Fibroblast of skin of left quadriceps (primary cell): ENCODE measurements around the gene GRAMD2A.

Source experiments
- DNase-seq, 2 experiments: peaks; one replicate each; pipeline ENCODE4 v3.0.0-alpha.2; 2013; ENCODE audit warnings: low read depth in 2 of 2

The GRAMD2A gene

DNA sequence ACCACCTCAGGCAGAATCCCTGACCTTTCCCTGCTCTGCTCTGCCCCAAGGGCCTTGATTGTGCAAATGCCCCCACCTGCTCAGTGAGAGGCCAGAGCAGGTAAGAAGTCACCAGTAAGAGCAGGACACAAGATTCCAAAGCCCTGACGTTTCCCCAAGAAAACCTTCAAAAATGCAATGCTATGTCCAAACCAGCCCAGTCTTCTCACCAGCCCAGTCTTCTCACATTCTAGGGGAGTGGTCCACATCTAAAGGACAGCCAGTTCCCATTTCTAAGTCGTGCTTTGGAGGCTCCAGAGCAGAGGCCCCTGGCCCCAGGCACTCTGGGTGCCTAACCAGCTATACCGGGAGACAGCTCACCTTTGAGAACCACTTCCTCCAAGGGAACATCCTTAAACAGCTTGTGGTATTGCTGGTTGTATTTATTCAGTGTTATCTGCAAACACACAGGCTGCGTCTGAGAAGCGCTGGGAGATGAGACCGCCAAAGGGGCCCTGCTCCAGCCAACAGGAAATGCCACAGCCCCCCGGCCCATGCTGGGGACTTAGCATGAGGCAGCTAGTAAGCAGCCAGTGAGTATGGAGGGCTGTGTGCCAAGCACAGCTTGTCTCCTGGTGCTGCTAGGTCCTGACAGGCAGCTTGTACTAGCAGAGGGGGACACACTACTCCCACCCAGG, 29.3 kb downstream of the GRAMD2A start:
- DNase-seq: peak in 1 of 2 experiments; percentile 10

DNA sequence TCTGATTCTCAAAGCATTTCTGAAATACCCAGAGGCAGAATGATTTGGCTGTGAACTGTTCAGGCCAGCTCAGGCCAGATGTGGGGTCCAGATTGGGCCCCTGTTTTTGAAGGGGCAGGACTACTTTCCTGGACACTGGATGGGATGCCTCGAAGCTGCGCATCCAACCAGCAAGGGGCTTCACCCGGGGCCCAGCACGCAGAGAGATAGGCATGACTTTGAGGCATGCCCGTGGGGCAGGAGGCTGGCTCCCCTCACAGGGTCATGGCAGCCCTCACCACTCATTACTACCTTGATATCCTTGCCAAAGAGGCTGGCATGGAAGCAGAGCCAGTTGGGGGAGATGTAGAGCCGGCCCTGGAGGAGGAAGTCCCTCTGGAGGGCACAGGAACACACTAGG, 30.1 kb downstream of the GRAMD2A start:
- no peak for DNase-seq

DNA sequence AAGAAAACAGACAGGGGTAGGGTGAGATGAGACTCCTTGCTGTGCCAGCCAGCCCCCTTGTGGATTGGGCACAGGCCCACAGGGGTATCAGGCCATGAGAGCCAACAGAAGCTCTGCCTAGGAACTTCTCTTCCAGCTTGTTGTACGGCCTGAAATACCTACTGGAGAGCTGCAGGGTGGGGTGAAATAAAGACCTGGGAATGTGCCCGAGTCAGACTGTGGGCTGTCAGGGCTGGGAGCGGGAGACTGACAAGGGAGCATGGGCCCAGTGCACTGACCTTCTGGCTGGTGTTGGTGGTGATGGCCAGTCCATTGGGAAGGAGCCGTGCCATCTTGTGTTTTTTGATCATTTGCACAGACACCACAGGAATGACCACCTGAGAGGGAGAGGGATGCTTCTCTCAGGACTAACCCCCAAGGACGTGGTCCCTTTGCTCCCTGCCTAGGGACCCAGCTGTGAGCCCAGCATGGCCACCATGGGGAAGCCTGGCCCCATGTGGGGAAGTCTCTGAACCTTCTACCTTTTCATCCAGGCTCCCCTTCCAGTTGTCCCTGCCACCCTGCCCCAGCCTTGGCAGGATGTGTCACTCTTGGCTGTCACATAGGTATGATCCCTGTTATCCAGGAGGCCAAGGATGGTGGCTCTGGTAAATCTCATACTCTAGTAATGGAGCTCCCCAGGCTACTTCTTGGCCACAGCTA, 30.7 kb downstream of the GRAMD2A start:
- DNase-seq: no peak

DNA sequence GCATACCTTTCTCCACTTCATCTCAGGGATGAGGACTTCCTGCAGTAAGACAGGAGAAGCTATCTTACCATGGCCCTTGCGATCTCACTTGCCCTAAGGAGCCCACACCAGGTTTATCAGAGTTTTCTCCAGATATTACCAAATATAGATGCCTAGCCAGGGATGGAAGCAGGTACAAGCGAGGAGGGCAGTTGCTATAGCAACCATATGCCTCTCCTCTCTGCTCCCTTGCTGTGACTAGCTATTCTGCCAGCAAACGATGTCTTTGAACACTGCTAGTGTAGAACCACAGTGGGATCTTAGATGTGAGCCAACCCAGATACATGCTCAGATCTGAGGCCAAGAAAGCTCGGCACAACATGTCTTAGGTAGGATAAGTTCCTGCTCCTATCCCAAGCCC, 33.9 kb downstream of the GRAMD2A start:
- DNase-seq: no peak

DNA sequence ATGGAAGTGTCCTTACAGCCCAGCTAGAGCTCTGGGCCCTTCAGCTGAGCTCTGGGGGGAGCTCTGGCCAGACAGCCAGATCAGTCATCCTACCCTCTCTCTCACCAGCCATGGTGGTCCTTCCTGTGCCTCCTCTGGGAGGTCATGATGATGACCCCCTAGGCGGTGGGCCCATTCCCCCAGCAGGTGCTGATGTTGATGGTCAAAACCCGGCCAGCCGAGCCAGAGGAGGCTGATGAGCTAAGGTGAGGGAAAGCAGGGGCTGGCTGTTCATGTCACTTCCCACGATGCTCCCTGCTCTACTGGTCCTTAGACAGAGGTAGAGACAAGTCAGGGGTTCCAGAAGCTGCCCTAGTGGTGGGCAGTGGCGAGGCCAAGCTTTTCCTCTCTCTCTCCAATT, 35.0 kb downstream of the GRAMD2A start:
- no peak for DNase-seq

DNA sequence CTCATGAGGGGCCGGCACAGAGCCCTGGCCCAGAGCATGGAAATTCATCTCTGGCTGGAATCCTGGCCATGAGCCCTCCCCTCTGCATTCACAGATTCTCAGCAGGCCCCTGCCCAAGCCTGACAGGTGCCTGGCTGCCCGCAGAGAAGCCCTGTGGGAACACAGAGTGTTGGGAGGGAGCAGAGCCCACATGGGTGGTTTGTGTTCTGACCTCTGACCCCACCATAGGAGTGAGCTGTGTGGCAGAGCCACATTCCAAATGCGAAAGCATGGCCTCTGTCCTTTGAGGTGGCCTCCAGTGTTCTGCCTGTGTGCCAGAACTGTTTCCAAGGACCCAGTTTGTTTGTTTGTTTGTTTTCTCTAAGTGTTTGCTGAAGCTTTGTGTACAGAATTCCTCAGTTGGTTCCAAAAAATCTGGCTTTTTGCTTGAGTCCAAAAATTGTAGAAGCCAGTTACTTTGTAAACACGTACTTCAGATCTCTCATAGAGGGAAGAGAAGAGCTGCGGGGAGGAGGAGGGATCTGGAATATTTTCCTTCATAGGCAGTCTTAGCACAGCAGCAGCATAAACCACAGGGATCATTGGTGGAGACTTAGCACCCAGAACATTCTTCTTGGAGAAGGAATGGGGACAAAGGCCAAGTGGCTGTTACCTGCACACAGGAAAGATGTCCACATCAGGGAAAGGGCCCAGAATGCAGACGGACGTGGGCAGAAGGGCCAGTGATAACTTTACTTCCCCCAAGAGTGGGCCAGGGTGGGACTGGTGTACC, 36.0 kb downstream of the GRAMD2A start:
- DNase-seq: no peak

DNA sequence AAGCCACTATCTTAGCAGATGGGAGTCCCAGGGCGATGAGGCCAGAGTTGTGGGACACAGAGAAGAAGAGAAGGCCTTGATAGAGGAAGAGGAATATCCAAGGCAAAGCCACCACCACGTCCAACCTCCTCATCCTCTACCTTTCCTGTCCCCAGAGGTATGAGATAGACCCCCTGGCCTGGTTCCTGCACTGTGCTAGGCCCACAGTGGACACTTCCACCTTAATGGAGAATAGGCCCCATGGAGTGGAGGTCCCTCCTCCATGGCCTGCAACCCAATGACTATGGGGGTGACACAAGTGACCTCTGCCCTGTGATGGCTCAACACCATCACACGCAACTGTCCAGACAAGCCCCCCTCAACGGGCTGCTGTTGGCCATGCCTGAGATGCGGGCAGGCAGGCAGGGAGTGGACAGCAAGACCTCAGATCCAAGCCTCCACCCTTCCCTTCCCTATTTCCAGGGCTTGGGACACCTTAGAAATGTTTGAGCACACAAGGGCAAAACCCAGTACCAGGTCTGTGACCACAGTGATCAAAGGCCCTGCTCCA, 36.8 kb downstream of the GRAMD2A start:
- DNase-seq: no peak

DNA sequence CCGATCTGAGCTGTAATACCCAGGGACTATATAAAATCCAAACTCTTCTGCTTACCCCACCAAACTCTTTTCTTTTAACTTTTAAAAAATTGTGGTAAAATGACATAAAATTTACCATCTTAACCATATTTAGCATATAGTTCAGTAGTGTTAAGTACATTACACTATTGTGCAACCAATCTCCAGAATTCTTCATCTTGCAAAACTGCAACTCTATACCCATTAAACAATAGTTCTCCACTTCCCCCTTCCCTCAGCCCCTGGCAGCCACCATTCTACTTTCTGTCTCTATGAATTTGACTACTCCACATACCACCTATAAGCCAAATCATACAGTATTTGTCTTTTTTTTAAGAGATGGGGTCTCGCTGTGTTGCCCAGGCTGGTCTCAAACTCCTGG, 40.7 kb downstream of the GRAMD2A start:
- no peak for DNase-seq

DNA sequence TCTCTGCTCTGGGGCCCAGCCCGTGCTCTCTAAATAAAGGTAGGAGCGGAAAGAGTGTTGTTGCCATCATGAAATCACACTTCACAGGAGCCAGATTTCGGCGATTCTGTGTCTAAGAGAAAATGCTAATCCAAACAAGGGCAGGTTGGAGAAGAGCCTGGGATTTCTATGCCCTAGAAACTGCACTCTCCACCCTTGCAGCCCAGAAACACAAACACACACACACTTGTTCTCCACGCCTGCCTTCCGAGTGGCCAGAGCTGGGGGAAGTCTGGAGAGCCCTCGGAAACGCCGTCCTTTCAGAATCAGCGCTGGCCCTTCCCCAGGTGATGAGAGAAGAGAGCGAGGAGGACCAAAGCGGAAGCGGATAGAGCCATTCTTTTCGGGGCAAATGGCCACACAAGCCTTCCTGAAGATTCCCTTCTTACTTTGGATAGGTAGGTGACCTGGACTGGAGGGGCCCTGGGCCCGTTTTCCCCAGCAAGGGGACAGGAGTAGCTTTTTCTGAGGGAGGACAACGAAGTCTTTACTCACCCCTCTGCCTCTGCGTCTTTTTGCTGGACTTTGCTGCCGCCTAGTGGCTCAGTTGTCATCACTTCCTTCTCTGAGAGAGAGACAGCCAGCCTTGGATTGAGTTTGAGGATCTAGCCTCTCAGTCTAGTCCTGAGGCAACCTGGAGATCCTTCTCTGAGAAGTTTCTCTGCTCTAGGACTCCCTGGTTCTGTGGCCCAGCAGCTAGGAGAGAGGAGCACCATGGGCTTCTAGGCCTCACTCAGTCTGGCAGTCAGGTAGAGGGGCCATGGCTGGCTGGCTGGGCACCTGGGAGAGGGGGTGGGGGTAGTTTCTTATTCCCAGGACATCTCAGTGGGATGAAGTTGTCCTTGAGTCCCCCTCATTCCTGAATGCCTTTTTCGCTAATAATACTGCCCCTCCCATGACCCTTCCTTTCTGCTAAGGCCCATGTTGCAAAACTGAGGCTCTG, 41.7 kb downstream of the GRAMD2A start:
- peak; percentile 54 to 55 for DNase-seq

DNA sequence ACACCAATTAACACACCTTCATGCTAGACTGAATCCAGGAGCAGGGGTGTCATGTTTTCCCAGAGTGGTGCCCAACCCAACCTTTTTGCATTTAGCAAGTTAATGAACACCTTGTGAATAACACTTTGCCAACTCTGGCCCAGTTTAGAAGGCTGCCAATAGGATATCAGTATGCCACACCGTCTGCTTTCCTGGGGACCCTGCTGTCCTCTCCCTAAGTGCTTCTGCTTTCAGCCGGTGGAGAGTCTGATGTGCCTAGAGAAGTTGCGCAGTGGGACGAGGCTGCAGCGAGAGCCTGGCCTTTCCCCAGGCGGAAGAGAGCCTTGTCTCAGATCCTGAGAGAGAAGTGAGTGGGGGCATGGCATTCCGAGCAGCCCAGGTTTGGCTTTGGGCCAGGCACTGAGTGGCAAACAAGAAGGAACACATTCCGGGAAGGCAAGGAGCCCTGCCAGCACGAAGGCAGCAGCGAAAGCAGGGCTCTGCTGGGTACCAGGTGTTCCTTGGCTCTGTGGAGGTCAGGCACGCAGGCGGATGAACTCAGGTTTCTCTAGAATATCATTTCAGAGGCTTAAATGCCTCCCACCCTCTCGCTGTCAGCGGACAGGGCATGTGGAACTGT, 42.5 kb downstream of the GRAMD2A start:
- DNase-seq: no peak

DNA sequence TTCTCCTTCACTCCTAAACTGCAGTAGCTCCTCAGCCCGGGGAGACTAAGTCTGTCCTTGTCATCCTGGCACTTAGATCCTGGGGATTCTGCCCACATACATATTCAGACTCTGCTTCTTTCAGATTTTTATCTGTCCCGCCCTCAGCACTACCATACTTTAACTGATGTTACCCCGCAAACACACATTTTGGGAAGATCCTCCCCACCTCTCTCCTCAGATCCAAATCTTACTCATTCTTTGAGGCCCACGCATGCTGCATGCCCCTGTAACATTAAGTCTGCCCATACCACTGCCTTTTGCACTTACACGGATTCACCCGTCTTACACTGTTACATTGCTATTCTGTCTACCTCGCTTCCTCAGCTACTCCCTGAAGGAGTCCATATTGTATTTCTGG, 43.3 kb downstream of the GRAMD2A start:
- DNase-seq: no peak

DNA sequence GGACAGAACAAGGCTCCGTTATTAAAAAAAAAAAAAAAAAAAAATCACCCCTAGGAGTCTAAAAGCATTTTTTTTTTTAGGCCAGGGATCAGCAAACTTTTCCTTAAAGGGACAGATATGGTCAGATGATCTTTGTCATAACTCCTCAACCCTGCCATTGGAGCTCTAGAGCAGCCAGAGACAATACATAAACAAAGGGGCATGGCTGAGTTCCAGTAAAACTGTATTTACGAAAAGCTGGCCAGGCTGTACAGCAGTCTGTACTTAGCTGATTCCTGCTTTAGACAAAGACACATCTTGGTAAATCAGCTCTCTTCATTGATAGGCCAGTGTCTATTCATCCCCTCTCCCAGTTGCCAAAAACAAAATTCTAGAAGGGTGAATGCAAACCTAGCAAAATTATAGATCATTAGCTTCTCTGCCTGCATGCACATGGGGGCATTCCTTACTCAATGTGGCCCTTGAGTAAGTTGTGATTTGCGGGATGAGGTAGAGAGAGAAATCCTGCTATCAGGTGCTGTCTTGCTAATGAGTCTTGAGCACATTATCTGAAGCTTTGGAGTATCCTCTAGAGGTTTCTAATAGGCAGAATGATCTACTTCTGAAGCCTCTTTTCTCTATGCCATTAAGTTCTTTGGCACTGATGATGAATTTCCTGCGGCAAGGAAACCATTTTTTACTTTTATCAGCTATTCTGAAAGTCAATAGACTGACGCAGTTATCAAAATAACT, 44.2 kb downstream of the GRAMD2A start:
- no peak for DNase-seq

DNA sequence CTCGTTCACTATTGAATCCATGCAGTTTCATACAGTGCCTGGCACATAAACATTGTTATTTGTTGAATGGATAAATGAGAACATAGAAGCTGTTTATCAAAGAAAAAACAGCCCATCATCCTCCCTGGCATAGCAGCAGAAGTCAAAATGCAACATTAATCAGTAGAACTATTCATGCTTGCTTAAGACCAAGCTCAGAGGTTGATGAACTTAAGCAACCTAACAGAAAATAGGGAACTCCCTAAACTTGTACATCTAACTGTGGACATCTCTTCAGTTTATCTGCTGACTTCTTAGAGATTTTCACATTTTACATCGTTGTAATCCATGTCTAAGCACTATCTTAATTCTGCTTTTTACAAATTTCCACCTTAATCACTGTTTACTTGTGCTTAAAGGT, 50.2 kb downstream of the GRAMD2A start:
- DNase-seq: no peak

DNA sequence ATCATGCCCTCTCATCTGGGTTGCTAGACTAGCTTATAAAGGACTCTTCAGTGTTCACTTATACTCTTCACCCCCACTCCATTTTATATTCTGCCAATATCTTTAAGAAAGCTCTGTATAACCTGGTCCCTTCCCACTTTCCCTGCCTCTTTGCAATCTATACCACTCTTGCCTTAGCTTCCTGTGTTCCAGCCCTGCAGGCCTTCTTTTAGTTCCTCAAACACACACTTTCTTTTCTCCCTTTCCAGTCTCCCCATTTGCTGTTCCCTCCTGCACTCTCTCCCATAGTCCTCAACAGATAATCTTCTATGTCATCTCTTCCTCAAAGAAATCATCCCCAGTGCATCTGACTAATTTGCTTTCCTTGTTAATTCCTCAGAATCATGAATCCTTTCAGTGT, 50.7 kb downstream of the GRAMD2A start:
- DNase-seq: no peak

DNA sequence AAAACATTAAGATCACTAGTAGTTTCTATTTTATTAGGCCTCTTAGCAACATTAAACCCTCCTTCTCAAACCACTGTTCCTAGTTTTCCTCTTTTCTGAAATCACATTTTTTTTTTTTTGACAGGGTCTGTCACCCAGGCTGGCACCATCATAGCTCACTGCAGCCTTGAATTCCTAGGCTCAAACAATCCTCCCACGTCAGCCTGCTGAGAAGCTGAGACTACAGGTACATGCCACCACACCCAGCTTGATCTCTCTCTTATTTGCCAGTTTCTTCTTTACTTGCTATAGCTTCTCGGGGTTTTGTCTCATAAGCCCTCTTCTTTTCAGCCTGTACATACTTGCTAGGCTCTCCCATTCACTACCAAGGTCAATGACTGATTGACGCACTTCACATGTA, 51.4 kb downstream of the GRAMD2A start:
- no peak for DNase-seq

DNA sequence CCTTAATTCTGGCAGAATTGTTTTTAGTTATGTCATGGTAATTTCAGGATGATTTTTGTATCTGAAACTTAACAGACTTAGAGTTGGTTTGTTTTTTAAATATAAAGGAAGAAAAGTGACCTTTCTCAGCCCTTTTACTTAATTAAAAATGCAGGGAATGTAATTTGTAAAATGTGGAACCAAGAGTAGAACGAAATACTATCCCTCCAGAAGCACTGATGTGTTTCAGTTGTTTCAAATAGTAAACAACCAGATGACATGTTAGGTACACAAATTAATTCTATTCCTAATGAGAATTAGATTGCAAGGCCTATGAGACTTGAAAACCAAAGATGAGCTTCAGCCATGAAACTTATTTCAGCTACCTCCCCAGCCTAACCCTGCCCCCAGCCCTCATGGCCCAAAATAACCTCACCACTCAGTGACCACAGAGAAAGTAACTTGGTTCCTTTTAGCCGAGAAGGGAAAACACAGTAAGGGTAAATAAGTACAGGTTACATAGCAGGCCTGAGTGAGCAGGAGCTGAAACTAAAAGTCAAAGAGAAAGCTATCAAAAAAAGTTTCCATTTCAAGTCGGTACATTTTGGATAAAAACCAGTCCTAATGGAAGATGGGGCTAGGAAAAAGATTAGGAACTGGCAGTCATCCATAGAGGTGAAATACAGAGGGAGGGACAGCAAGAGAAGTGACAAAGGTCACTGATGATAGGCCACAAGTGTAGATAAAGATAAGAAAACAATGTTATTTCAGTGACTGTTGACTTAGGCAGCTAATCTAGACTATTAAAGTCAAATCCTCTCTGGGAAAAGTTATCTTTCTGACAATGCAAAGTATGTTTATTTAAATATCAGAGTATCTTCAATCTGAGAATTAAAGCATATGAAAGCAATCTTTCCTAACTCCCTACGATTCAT, 56.2 kb downstream of the GRAMD2A start:
- no peak for DNase-seq

DNA sequence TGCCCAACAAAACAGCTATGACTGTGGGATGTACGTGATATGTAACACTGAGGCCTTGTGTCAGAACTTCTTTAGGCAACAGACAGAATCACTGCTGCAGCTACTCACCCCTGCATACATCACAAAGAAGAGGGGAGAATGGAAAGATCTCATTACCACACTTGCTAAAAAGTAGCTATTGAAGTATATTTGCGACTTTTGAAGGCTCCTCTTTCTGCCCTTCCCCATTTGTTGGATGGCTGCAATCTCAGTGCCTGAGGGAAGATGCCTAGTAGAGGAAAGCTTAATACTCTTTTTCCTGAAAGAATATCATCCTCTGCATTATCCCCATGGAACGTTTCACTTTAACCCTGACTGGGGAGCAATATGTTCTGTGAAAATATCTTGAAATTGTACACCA, 57.5 kb downstream of the GRAMD2A start:
- DNase-seq: no peak

DNA sequence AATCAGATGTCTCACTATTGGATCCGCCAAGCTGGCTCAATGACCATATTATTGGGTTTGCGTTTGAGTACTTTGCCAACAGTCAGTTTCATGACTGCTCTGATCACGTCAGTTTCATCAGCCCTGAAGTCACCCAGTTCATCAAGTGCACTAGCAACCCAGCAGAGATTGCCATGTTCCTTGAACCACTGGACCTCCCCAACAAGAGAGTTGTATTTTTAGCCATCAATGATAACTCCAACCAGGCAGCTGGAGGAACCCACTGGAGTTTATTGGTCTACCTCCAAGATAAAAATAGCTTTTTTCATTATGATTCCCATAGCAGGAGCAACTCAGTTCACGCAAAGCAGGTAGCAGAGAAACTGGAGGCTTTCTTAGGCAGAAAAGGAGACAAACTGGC, 57.9 kb downstream of the GRAMD2A start:
- DNase-seq: no peak
